ENCODE results near the gene TMBIM1.
"Not testable (repeated sequence)": the region's sequence is repeated elsewhere in the genome, so short reads cannot be mapped to it uniquely, and the experiment has no call there.

DNA sequence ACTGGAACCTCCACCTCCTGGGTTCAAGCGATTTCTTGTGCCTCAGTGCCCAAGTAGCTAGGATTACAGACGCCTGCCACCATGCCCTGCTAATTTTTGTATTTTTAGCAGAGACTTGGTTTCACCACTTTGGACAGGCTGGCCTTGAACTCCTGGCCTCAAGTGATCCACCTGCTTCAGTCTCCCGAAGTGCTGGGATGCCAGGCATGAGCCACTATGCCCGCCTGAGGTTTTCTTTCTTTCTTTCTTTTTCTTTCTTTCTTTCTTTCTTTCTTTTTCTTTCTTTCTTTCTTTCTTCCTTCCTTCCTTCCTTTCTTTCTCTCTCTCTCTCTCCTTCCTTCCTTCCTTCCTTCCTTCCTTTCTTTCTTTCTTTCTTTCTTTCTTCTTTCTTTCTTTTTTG, 22.5 kb upstream of the TMBIM1 start:
- TF ChIP-seq, protein P1, sequence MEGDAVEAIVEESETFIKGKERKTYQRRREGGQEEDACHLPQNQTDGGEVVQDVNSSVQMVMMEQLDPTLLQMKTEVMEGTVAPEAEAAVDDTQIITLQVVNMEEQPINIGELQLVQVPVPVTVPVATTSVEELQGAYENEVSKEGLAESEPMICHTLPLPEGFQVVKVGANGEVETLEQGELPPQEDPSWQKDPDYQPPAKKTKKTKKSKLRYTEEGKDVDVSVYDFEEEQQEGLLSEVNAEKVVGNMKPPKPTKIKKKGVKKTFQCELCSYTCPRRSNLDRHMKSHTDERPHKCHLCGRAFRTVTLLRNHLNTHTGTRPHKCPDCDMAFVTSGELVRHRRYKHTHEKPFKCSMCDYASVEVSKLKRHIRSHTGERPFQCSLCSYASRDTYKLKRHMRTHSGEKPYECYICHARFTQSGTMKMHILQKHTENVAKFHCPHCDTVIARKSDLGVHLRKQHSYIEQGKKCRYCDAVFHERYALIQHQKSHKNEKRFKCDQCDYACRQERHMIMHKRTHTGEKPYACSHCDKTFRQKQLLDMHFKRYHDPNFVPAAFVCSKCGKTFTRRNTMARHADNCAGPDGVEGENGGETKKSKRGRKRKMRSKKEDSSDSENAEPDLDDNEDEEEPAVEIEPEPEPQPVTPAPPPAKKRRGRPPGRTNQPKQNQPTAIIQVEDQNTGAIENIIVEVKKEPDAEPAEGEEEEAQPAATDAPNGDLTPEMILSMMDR (IDR thresholded peaks at IDR 0.05) = not testable (repeated sequence)
- TF ChIP-seq POLR2A (IDR thresholded peaks at IDR 0.05) = not testable (repeated sequence)

Data from thyroid gland (tissue), 4 donors.